IPS DF 6.9 (cell line): ENCODE measurements around the gene BABAM2.

Source experiments
- DNase-seq: peaks from one replicate; pipeline ENCODE4 v3.0.0-alpha.2; 2013; ENCODE audit warnings: low read depth, low spot score
- H3K27ac ChIP-seq: one replicate; pipeline ENCODE4 v1.5.1; 2013; ENCODE audit warnings: low read length, control low read depth
- H3K27me3 ChIP-seq: 2 replicates; pipeline ENCODE4 v1.6.1; 2013; ENCODE audit warnings: mild to moderate bottlenecking, low read length; ENCODE audit not compliant: control insufficient read depth, insufficient read depth
- H3K36me3 ChIP-seq: 2 replicates; pipeline ENCODE4 v1.6.1; 2013; ENCODE audit warnings: low read length; ENCODE audit not compliant: control insufficient read depth, insufficient read depth
- H3K4me1 ChIP-seq: 2 replicates; pipeline ENCODE4 v1.6.1; 2013; ENCODE audit warnings: low read length; ENCODE audit not compliant: control insufficient read depth, insufficient read depth
- H3K4me3 ChIP-seq: 2 replicates; pipeline ENCODE4 v1.5.1; 2013; ENCODE audit warnings: mild to moderate bottlenecking, low read length
- H3K9me3 ChIP-seq: 2 replicates; pipeline ENCODE4 v1.6.1; 2013; ENCODE audit warnings: low read length, inconsistent platforms; ENCODE audit not compliant: control insufficient read depth, insufficient read depth
- WGBS: extraction: QIAGEN DNeasy Blood & Tissue Kit; methylation state at CpG from one replicate; pipeline ENCODE4 v1.1.7; 2013; ENCODE audit warnings: mixed read lengths, missing lambda C conversion rate; ENCODE audit not compliant: insufficient read length, insufficient coverage; 5-methylcytosine and 5-hydroxymethylcytosine counted together

The BABAM2 gene

DNA sequence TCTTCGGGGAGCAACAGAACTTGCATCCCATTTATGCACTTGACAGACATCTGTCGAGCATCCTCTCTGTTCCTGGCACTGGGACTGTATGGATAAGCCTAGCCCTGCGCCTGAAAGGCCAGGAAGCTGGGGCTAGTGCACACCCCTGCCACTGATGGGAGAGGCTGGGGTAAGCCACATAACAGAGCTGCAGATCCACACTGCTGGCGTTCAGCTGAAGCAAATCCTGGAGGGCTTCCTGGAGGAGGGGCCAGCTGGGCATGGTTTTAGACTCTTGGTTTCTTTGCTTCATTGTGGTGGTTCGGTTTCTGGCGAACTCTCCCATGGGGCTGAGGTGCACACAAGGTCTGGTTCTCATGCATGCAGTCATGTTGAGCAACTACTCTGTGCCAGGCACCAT, 456.7 kb downstream of the BABAM2 start:
- Histone ChIP-seq H3K4me3 (no peak overlapping the region), H3K4me1 (no peaks in the 10 kb centered on the region), H3K27me3 (no peaks in the 10 kb centered on the region), H3K9me3 (no peaks in the 10 kb centered on the region), H3K36me3 (no peaks in the 10 kb centered on the region), H3K27ac (no peak overlapping the region)
- no CpG with 5 or more reads among the region's 6 CpGs for WGBS
- DNase-seq = no peak

DNA sequence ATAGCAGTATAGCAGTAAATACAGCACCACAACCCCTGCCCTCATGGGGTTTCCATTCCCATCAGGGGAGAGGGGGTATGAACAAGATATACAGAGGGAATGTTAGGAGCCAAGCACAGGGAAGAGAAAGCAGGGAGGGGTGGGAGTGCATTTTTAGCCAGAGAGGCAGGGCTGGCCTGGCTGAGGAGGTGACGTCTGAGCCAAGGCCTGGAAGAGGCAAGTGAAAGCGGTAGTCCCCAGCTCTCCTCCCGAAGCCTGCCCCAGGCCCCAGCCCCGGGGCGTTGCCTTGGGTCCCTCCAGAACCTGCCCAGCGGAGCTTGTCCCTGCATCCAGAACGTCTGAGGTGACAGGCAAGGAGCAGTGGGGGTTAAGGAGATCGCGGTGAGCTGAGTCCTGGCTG, 457.1 kb downstream of the BABAM2 start:
- Histone ChIP-seq H3K9me3 (no peaks in the 10 kb centered on the region), H3K36me3 (no peaks in the 10 kb centered on the region), H3K27ac (no peak overlapping the region), H3K27me3 (no peaks in the 10 kb centered on the region), H3K4me3 (no peak overlapping the region), H3K4me1 (no peaks in the 10 kb centered on the region)
- no CpG with 5 or more reads among the region's 9 CpGs for WGBS
- no peak for DNase-seq

DNA sequence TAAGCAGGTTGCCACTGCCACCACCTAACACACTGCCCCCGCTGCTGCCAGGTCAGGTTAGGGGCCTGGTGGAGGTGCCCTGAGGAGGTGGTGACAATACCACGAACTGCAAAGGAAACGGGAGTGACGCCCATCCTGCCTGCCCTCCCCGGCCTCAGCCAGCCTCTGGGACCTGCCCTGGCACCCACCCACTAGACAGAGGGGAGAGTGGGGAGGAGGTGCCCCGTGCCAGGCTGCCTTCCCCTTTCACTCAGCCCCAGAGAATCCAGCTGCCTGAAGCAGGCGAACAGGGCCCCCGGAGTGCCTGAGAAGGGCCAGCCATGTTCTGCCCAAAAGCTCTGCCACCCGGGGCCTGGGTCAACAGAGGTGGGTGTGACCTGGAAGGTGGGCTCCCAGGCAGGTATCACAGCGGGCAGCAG, 457.6 kb downstream of the BABAM2 start:
- no peaks in the 10 kb centered on the region for H3K27me3 ChIP-seq
- H3K4me3 ChIP-seq = no peak overlapping the region
- DNase-seq = no peak
- no peaks in the 10 kb centered on the region for H3K4me1 ChIP-seq
- no peaks in the 10 kb centered on the region for H3K9me3 ChIP-seq
- WGBS = no CpG with 5 or more reads among the region's 10 CpGs
- H3K27ac ChIP-seq = no peak overlapping the region
- no peaks in the 10 kb centered on the region for H3K36me3 ChIP-seq

DNA sequence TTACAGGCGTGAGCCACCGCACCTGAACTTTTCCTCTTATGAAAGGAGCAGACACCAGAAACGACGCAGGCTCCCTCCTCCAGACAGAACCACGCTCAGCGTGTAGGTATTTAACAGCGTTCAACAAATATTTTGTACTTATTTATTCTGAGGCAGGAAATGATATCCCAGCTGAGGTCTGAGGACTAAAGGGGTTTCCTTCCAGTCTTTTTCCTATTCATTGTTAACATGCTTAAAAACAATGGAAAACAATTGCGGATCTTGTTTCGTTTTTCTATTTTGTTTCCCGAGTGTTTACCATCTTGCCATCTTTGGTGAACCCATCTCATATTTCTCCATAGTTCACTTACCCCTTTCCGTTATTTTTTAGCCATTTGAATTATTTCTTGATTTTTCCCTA, 458.4 kb downstream of the BABAM2 start:
- H3K9me3 ChIP-seq = no peaks in the 10 kb centered on the region
- no peak overlapping the region for H3K27ac ChIP-seq
- H3K4me3 ChIP-seq = no peak overlapping the region
- no peak for DNase-seq
- H3K27me3 ChIP-seq = no peaks in the 10 kb centered on the region
- 100% methylated on average over 1 of the region's 11 CpGs for WGBS
- no peaks in the 10 kb centered on the region for H3K36me3 ChIP-seq
- H3K4me1 ChIP-seq = no peaks in the 10 kb centered on the region

DNA sequence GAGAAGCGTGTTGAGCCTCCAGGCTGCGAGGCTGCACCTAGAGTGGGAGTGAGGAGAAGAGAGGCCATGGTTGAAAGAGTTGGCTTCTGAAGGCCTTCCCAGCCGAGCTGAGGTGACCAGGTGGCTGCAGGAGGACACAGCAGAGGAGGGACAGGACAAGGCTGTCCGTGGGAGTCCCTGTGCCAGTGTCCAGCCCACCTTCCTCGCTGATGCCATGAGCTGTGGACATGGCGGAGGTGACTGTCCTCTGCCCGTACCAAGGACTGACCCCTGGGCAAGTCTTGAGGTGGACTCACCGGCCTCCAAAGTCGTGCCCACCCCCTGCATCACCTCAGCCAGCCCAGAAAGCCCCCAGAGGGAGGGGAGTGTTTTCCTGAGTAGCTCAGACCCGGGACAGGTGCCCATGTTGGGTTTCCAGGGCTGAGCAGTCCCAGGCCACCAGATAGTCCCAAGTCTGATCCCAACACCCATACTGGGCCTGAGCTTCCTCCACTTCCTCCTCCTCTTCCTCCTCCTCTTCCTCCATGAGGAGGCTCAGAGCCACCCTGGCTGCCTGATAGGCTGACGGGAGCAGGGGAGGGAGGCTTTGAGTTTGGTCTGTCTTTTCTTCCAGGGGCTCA, 459.1 kb downstream of the BABAM2 start:
- Histone ChIP-seq H3K36me3 (no peaks in the 10 kb centered on the region), H3K4me1 (no peaks in the 10 kb centered on the region), H3K9me3 (no peaks in the 10 kb centered on the region), H3K27me3 (no peaks in the 10 kb centered on the region), H3K27ac (no peak overlapping the region), H3K4me3 (no peak overlapping the region)
- WGBS = no CpG with 5 or more reads among the region's 11 CpGs
- no peak for DNase-seq

DNA sequence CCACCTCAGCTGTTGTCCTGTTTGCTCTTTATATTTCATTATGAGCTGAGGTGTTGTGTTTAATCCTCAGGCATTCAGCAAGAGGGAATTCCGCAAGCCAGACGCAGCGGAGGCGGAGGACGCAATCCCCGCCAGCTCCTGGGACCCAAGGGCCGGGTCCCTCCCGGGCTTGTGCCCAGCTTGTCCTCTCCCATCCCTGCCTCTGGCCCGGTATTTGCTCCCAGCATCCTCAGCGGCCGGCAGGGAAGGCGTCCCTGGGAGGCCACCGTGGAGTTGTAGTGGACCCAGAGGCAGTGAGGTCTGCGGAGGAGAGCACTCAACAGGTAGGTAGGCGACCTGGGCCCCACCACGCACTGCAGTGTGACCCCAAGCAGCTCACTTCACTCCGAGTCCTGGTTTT, 459.7 kb downstream of the BABAM2 start:
- no peaks in the 10 kb centered on the region for H3K9me3 ChIP-seq
- H3K36me3 ChIP-seq = no peaks in the 10 kb centered on the region
- DNase-seq = no peak
- WGBS = no CpG with 5 or more reads among the region's 17 CpGs
- H3K27ac ChIP-seq = no peak overlapping the region
- no peaks in the 10 kb centered on the region for H3K4me1 ChIP-seq
- no peak overlapping the region for H3K4me3 ChIP-seq
- H3K27me3 ChIP-seq = no peaks in the 10 kb centered on the region

DNA sequence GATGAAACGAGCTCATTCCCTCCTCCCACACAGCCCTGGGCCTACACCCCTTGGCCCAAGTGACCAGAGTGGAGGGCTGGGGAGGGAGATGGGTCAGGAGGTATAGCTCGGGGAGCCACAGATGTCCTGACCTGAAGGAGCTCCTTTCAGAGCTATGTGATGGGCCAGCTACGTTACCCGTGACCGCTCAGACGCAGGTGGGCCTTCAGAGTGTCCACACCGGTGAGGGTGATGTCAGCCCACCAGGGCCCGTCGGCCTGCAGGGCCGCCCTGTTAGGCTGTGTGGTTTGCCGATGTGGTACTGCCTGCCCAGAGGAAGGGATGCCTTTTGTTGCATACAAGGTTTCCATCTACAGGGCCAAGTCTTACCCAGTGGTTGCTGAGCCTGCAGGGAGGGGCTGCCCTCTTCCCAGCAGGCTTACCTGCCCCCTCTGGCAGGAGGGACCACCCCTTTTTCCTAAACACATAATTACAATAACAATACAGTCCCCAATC, 460.3 kb downstream of the BABAM2 start:
- no peak overlapping the region for H3K4me3 ChIP-seq
- H3K27me3 ChIP-seq = no peaks in the 10 kb centered on the region
- no peak for DNase-seq
- no peaks in the 10 kb centered on the region for H3K9me3 ChIP-seq
- no CpG with 5 or more reads among the region's 11 CpGs for WGBS
- H3K36me3 ChIP-seq = no peaks in the 10 kb centered on the region
- no peak overlapping the region for H3K27ac ChIP-seq
- H3K4me1 ChIP-seq = no peaks in the 10 kb centered on the region

DNA sequence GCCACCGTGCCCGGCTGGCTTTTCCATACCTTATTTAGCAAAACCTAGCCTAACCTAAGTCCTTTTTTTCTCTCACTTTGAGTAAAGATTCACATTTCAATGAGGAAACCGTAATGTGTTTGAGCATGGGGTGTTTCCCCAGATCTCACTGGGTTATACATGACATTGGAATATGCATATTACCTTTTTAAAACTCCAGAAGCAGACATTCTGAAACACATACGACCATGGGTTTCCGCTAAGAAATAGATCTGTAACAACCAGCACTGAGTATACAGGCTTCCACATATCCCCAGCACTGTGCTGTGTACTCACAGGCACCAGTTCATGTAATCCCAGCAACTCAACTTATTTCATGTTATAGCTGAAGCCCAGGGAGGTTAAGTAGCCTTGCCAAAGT, 461.1 kb downstream of the BABAM2 start:
- H3K36me3 ChIP-seq = no peaks in the 10 kb centered on the region
- no peak overlapping the region for H3K27ac ChIP-seq
- no peaks in the 10 kb centered on the region for H3K4me1 ChIP-seq
- H3K9me3 ChIP-seq = no peaks in the 10 kb centered on the region
- no peak overlapping the region for H3K4me3 ChIP-seq
- WGBS = no CpG with 5 or more reads among the region's 5 CpGs
- no peak for DNase-seq
- H3K27me3 ChIP-seq = no peaks in the 10 kb centered on the region

DNA sequence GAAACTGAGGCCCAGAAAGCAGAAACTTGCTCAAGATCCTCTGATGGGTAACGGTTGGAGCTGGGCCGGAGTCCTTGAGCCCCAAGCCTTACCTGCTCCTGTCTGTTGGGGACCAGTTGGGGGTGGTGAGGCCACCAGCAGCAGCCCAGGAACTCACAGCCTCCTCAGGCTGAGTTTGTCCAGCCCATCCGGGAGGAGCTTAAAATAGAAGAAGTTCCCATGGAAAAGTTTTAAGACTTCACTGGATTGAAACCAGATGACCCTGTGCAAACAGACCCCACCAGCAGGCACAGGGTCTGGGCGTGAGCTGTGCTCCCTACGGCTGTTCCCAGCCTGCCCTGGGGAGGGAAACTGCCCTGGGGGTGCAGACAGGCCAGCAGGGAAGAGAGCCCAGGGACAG, 461.6 kb downstream of the BABAM2 start:
- Histone ChIP-seq H3K9me3 (no peaks in the 10 kb centered on the region), H3K4me3 (no peak overlapping the region), H3K27me3 (no peaks in the 10 kb centered on the region), H3K27ac (no peak overlapping the region), H3K4me1 (no peaks in the 10 kb centered on the region), H3K36me3 (no peaks in the 10 kb centered on the region)
- DNase-seq = no peak
- no CpG with 5 or more reads among the region's 5 CpGs for WGBS

DNA sequence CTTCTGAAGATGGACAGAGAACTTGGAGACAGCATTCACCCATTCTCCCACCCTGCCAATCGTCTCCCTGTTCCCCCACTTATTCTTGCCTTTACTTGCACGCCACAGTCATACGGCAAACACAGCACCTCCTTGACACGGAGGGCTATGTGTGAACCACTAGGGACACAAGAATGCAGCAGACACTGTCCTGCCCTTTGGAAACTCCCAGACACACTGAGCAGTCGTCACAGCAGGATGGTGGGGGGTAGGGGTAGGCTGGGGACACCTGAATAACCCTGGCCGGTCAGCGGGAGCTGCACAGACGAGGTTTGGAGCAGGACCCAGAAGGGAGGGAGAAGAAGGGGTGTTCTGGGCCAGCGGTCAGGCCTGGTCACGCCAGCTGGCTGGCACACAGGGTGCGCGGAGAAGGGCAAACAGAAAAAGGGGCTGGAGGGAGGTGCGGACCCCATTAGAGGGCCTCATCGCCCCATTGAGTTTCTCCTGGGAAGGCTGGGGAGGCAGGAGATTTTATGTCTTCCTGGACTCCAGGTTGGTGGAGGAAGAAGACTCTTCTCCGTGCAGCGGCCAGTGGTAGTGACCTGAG, 462.2 kb downstream of the BABAM2 start:
- H3K27ac ChIP-seq = no peak overlapping the region
- no peaks in the 10 kb centered on the region for H3K27me3 ChIP-seq
- no peaks in the 10 kb centered on the region for H3K36me3 ChIP-seq
- no peaks in the 10 kb centered on the region for H3K9me3 ChIP-seq
- DNase-seq = no peak
- no CpG with 5 or more reads among the region's 16 CpGs for WGBS
- H3K4me3 ChIP-seq = no peak overlapping the region
- no peaks in the 10 kb centered on the region for H3K4me1 ChIP-seq

DNA sequence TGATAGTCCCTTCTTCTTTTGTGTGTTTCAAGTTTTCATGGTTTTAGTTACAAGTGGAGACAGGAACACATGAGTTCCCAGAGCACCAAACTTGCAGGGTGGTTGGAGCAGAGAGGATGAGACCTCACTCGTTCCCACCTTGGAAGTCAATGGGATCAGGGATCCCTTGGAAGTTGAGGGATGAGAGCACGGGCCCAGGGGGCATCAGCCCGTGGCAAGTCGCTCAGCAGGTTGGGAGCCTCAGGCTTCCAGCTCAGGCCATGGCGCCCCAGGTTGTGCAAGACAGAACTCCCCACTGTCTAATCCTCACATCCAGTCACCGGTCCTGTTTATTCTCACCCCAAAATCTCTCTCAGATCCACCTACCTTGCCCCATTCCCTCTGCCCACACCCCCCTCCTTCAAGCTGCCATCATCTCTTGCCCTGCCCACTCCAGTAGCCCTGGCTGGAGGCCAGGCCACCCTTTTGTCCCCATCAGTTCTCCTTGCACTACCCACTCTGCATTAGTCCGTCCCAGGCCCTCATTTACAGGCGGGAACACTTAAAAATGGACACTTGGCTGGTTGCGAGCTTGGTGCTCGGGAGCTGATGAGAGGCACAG, 464.5 kb downstream of the BABAM2 start:
- H3K27ac ChIP-seq = no peak overlapping the region
- no peak overlapping the region for H3K4me3 ChIP-seq
- no peaks in the 10 kb centered on the region for H3K27me3 ChIP-seq
- no peaks in the 10 kb centered on the region for H3K36me3 ChIP-seq
- no peaks in the 10 kb centered on the region for H3K9me3 ChIP-seq
- no CpG with 5 or more reads among the region's 10 CpGs for WGBS
- no peaks in the 10 kb centered on the region for H3K4me1 ChIP-seq
- no peak for DNase-seq
